Measurements from ENCODE around the gene RAD51B.

Gene RAD51B

DNA sequence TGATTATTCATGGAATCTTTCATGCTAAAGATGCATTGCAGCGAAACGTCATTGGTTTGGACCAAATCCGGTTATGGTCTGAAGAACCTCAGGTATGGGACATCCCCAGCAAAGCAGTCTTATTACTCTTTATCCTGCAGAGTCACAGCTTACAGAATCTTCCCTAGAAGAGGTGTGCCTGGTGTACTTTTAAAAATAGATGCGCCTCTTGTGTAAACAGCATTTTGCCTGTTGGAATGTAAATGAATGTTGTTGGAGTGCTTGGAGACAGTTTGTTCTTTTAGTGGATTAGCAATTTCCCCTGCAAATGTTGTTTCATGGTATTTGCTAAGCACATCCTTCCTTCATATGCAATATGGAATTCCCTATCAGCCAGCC lies 730.7 kb downstream of the RAD51B start:
- DNase-seq (ENCODE audit: low read depth in 2 of 2), result no peak

DNA sequence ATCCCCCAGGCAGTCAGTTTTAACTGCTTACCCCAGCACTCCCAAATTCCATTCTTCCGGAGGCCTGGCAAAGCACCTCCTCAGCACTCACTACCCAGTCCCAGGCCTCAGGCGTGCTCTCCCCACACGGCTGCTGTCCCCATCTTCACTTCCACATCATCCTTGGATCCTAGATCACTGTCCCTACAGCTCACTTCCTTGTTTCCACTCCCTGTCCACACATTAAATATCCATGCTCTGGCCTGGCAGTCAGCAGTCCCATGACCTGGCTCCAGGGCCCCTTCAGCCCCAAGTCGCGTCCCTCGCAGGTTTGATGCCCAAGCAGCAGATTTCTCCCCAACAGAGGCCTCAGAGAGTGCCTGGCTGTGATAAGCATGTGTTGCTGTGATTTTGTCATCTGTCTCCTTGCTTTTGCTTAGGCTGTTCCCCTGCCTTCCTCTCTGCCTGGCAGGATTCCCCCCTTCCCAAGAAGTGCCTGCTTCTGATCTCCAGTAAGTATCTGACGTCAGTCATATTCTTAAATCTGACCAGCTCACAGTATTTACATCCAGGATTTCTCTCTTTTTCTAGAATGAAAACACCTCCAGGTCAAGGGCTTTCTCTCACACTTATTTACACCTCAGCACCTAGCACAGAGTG lies 731.6 kb downstream of the RAD51B start:
- no peak for DNase-seq (ENCODE audit: low read depth in 2 of 2)

DNA sequence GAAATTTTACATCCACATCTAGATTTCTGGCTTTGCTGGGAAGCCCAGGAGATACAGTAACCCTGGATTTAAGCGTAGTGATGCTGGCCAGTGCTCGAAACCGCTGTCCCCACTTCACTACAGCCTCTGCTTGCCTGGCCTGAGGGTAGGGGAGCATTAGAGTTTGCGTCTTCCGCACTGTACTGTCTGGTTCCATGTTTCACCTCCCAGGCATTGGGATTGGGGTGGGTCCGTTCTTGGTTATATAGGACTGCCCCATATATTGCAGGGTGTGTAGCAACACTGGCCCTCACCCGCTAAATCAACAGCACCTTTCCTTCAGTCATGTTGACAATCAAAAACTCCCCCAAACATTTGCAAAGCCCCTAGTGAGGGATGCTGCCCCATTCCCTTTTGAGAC lies 732.5 kb downstream of the RAD51B start:
- no peak for DNase-seq (ENCODE audit: low read depth in 2 of 2)

DNA sequence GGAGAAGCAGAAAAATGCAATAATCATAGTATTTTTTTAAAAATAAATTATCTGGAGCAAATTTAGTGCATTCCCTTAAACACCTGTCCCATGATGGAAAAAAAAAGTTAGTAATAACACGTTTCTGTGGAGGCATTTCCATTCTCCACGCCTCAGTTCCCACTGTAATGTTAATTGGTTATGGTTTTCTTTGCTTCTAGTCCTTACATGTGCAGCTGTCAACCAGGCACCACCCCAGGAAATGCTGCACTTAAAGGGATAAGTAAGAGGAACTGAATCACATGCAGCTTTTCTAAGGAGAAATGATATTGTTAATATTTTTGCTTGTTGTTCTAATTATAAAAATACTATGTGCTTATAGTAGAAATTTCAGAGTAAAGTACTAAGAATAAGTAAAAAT lies 733.0 kb downstream of the RAD51B start:
- no peak for DNase-seq (ENCODE audit: low read depth in 2 of 2)

DNA sequence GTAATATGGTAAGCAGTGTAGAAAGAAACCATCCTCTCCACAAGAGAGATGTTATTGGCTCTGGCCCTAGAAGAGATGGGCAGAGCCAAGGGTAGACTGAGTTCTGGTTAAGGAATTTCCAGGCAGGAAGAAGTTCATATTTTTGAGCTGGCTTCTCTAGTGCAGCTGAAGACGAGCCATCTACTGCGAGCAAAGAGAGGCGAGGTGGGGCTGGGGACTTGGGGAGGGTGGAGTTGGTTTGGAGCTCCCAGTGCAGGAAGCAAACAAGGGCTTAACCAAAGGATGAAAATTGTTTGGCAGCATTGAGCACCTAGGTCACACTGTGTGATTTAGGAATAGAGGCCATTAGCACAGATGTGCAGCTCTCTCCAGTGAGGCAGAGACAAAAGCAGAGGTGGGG lies 733.7 kb downstream of the RAD51B start:
- DNase-seq (ENCODE audit: low read depth in 2 of 2), result no peak

DNA sequence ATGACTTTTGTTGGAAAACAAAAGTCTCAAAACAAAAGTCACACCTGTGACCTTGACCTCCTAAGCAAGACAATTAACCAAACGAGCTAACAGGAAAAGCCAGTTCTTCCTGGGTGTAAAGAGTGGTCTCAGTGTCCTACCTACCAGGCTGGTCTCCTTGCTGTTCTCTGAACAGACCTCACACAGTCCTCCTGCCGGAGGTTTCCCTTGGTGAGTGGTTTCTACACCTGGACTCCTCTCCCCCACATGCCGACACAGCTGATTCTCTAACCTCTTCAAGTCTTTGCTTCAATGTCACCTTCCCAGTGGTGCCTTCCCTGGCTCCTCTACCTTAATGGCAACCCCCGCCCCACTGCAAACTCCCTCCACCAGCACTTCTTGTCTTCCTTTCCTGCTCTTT lies 734.7 kb downstream of the RAD51B start:
- DNase-seq (ENCODE audit: low read depth in 2 of 2), result no peak

DNA sequence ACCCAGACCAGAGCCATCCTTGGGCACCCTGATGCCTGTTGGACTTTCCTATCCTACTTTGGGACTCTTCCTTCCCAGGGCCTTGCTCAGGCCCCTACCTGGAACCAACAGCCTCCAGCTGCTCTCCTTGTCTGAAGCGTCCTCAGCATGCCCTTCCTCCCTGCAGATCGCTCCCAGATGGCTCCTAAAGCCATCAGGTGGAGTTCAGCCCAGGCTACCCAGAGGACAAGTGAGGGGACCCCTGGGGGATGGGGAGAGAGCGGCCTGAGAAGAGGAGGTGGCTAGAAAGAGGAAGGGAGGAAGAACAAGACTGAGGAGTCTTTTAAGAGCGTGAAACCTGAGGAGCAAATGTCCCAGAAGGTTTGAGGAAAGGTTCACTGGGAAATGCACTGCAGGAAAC lies 736.7 kb downstream of the RAD51B start:
- DNase-seq (ENCODE audit: low read depth in 2 of 2), result no peak

DNA sequence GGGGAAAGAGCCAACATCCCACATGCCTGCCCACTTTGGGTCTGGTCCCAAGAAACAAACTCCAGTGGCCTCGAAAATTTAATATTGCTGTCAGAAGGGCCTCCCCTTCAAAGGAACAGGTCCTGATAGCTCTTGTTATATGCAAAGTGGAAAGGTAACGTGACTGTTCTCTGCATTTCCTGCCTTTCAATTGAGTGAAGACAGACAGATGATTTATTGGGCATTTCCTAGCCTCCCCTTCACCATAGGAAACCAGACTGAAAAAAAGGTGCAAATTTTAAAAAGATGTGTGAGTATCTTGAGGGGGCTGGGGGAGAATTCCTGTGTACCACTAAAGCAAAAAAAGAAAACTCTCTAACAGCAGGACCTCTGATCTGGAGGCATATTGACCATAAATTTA lies 738.1 kb downstream of the RAD51B start:
- no peak for DNase-seq (ENCODE audit: low read depth in 2 of 2)

DNA sequence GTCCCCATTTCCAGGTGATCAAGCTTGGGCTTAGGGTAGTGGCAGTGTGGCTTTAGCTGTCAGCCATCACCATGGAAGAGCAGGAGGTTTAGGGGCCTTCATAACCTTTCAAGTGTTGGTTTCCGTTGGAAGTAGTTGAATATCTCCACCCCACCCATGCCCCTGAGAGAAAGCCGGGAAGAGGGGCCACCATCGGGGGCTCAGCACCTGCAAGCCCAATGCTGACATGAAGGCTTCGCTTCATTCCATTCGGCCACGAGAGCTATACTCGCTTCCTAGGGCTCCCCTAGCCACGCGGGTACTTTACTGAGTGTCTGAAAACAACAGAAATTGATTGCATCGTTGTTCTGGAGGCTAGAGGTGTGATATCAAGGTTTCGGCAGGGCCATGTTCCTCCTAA lies 738.5 kb downstream of the RAD51B start:
- DNase-seq (ENCODE audit: low read depth in 2 of 2), result no peak

DNA sequence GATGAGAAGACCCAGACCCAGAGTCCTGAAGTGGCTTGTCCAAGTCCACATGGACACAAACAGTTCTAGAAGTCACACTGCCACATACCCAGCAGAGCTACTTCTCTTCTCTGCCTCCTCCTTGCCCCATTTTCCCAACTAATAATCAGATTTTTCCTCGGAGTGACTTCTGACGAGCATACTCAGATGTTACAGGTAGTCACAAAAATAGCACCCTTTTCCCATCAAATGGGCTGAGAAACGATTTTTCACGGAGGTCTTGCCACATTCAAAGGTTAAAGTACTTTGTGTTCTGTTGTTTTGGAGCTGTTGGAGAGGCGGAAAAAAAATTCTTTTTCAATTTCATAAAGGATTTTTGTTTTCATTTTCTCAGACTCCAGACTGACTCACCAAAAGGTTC lies 740.4 kb downstream of the RAD51B start:
- DNase-seq (ENCODE audit: low read depth in 2 of 2), result no peak

DNA sequence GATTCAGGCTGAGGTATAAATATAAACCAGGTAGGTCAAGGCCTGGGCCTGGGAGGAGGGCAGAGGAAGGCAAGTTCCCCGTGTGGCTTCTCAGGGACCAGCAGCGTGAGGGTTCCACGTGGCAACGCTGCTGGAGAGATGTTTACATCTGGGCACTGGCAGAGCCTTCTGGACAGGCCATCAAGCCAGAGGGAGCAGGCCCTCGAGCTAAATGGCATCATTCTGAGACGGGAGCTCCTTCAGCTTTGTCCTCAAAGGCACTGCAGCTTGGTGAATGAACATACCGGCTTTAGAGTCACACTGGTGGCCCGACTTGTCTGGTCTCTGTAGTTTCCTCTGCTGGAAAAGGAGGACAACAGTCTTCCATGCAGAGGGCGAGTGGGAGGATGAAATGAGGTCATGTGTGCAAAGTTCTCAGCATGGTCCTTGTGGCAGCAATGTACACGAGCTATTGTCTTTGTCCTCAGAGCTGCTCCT lies 742.0 kb downstream of the RAD51B start:
- no peak for DNase-seq (ENCODE audit: low read depth in 2 of 2)

DNA sequence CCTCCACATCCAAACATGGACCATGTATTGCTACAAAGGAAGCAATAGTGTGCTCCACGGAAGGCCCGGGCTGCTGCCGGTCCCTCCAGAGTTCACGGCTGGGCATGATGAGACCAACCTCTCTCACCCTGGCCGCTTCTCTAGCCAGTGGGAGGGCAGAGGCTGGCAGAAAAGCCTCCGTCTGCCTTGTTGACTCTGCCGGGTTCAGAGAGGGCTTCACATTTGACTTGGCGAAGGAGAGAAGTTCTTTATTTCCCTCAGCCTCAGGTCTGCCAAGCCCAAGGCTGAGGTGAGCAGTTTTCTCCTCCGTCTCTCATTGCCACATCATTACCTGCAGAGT lies 743.3 kb downstream of the RAD51B start:
- no peak for DNase-seq (ENCODE audit: low read depth in 2 of 2)

DNA sequence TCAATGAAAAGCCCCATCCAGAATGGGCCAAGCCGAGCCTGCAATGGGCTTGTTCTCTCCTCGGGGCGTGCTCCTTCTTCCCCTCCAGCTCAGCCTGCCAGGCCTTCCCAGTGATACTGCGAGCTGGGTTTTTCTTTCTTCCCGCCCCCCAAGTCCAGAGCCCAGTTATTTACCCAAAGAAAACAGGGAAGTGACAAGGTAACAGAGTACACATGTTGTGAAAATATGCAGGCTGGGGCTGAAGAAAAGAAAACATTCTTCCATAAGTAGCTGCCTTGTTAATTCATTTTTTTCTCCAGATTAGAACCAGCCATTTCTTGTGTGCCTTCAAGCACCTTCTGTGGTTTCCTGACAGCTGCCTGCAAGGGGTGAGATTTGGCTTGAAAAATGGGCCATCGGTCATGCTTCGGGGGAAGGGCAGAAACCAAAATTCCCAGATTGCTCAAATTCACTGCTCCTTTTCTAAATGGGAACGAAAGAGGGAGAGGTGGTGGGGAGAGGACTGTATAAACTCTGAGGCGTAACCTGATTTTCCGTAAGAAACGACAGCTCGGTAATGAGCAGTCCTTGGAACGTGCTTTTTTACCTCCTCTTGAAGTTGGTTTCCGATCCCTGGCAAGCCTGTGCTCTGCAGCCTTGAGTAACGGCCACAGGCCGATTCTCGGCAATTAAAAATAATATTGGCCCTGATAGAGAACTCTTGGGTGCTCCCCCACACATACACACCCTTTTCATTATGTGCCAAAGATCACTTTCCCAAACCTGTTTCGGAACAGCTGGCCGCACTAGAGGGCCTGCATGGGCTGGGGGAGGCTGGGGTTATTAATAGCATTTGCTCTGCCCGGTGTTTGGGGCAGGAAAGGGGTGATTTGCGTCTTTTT lies 743.9 kb downstream of the RAD51B start:
- no peak for DNase-seq (ENCODE audit: low read depth in 2 of 2)

DNA sequence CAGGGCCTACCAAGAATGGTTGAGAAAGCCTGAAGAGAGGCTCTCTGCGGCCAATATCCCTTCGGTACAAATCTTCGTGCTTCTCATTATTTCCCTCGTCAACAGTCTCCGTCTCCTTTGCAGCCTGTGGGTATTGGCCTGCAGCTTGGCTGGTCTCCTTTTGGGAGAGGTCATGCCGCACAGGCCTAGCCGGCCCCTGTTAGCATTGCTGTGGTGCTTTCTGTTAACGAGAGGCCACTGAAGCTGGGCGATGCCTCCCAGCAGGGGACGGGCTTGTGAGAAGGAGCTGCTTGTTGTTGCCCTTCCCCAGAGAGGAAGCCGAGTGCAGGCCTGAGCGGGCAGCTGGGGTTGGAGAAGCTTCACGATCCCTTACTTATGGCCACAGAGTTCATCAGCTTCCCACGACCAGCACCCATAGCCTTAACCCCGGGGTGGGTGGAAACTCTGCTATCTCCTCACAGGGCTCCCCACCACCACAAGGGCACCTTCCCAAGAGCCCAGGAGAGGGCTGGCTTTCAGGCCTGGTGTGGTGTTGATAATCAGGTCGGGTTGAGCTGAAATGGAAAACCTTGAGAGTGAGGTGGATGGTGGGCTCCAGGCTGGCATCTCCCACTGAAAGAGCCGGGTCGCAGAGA lies 744.7 kb downstream of the RAD51B start:
- no peak for DNase-seq (ENCODE audit: low read depth in 2 of 2)

DNA sequence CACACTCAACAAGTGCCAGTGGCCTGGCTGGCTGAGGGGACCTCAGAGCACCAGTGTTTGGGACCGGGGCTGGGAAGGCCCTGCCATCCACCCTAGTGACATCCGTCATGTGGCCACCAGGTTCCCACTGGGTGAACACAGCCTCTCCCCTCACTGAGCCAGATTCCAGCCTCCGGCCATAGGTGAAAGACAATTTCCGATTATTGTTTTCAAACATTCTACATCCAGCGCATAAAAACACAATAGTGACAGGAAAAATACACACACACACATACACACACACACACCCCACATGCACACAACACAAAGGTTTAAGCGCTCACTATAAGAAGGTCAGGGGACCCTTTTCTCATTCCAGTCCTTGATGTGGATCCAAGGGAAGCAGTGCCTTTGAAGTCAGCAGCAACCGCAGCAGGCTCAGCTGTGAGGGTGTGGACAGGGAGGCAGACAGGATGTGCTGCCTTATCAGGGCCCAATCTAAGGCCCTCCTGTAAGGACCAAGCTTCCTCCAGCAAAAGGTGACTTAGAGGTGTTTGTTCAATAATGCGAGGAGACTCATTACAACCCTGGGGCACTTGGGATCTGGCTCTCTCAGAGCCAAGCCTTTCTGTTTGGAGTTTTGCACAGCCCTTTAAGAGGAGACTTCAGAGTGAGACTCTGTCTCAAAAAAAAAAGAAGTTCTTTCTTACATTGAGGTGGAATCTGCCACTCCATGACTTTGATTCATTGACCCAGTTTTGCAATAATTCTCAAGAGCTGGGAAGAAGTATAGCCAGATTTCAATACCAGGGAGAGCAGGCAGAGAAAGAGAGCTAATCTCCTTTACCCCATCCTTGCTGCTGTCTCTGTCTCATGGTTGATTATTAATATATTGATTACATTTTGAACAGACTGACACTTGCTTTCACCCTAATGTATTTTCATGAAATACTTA lies 745.5 kb downstream of the RAD51B start:
- no peak for DNase-seq (ENCODE audit: low read depth in 2 of 2)

DNA sequence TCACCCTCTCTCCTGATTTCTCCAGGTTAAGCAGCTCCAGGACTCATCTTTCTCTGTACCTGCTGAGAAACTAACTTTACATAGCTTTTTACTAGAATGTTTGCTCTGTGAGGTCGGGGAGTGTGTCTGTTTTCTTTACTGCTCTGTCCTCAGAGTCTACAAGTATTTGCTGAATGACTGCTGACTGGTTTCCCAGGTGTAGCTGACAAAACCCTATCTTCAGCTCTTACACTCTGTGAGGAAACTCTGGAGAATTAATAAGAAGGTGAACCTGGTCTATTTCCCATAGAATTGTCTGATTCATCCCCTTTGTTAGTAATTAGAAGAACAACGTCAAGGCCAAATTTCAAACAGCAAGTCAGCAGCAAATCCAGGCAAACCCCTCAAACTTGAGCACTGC lies 746.5 kb downstream of the RAD51B start:
- DNase-seq (ENCODE audit: low read depth in 2 of 2), result no peak

DNA sequence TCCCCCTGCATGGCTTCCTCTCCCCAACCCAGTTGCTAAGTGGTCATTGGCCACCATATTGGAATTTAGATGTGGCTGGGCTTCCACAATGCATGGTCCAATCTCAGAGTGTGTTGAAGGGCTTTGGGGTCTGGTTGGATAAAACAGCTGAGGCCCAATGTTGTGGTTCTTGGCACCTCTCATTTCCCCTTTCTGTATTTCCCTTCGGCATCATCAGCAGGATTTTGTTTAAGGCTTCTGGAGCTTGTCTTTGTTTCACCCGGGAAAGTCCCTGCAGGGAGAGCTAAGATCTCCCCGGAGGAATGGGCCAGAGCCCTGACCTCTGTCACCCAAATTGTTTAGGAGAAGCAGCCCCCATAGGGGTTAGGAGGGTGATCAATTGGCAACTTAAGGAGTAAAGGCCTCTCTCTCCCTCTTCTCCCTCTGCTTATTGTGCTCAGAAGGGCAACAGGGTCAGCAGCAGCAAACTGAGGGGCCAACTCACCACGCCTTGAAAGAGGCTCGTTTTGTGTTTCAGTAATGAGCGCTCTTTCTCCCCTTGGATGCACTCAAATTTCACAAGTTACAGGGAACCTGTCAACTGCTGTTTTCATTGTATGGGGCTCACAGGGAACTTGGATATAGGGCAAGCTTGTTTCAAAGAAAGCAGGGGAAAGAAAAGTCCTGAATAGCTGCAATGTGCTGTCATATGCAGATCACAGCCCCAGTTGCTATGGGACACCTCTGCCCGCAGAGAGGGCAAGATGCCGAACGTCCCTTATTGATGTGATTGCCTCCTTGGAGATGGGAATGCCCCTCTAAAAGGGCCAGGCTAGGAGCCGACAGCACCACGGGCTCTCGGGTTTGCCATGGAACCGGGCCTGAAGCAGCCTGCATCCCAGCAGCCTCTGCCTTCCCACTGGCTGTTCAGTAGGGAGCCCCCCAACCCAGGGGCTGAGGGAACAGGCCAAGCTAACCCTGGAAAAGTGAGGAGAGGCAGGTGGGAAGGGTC lies 749.6 kb downstream of the RAD51B start:
- no peak for DNase-seq (ENCODE audit: low read depth in 2 of 2)

DNA sequence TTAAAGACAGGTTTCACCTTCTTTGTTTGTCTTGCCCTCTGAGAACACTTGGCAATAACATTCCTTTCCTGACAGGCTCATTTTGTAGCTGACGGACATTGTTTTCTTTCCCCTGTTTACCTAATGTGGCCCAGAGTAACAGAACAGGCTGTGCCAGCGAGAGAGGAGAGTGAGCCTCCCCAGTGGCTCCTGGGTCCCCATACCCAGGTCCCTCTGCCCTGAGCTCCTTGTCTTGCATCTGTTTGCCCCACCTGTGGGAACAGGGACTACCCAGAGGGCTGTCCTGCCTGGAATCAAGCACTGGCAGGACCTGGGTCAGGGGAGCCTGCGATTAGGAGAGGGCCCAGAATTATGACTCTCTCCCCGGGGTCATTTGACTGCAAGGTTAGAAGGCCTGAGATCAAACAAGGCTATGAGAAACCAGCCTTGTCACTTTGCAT lies 750.4 kb downstream of the RAD51B start:
- no peak for DNase-seq (ENCODE audit: low read depth in 2 of 2)

DNA sequence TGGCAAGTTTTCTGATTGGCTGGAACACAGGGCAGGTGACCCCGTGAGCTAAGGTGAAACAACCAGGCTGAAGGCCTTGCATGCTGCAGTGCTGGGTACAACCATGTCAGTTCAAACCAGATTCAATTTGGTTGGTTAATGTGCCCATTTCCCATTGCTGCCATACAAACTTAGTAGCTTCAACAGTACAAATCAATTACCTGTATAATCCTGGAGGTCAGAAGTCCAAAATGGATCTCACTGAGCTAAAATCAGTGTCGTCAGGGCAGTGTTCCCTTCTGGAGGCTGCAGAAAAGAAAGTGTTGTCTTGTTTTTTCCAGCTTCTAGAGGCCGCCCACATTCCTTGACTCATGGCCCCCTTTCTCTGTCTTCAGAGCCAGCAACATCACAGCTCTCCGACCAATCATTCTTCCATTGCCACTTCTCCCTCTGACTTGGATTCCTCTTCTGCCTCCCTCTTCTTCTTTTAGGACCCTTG lies 751.6 kb downstream of the RAD51B start:
- DNase-seq (ENCODE audit: low read depth in 2 of 2), result no peak

DNA sequence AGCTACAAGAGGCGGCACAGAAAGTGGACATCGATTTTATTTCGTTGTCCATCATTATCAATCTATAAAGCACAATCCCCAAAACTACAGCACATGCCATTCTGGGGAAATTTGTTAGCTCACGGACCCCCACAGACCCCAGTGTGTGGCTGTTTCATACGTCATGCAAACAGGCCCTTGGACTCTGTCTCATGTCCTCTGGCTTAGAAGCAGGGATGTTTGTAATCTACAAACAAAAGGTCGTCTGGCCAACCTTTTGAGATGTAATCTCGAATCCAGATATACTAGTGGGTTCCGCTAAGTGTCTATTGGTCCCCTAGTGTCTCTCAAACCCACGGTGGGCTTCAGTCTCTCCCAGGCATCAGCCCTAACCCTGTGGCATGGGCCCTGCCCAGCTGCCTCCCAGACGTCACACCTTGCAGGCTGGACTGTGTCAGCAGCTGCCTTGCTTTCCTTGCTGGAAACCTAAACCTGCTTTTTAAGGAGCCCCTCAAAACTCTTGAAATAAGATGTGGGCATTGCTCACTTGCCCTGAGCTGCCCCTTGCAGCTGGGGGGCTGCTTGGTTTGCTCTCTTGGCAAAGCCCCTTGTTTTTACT lies 752.4 kb downstream of the RAD51B start:
- DNase-seq (ENCODE audit: low read depth in 2 of 2), result no peak

Measured in stimulated activated CD8-positive, alpha-beta memory T cell treated with anti-CD3 and anti-CD28 coated beads, Interleukin-2, amount 100 ng/mL, for 48 hours (primary cell).